Suprapubic skin (tissue), 2 donors: ENCODE data around the gene CERS4.

Experiments used
- EP300 ChIP-seq: sonication (generic); formaldehyde crosslinking; IDR thresholded peaks from one replicate; pipeline ENCODE4 v1.6.1; 2017; ENCODE audit warnings: antibody characterized with exemption
- POLR2A ChIP-seq, 2 donors: fragments of 450-650 bp; IDR thresholded peaks; one replicate each; pipeline ENCODE4 v1.6.1; 2017; ENCODE audit warnings: antibody characterized with exemption in 2 of 2, mild to moderate bottlenecking in 2 of 2, moderate library complexity in 2 of 2

- TF ChIP-seq EP300, result no peak
- no peak for TF ChIP-seq POLR2A (IDR thresholded peaks at IDR 0.05)
Measured at GRCh38 chr19:8304841-8305621, 95.9 kb downstream of the CERS4 start.
